Body of pancreas (tissue), 4 donors: Measurements from ENCODE around the gene DNAH5.

Experiments
- POLR2A ChIP-seq, 3 donors: fragments of 450-650 bp; IDR thresholded peaks; one replicate each; pipeline ENCODE4 v1.6.1; 2016; ENCODE audit warnings: antibody characterized with exemption in 3 of 3, mild to moderate bottlenecking in 2 of 3
- TF ChIP-seq, protein P1 (sequence below), 7 experiments: fragments of 450-650 bp in 4 of 7; fragments of 200-600 bp in 3 of 7; sonication (generic) in 3 of 7; IDR thresholded peaks; one replicate each; pipeline ENCODE4 v1.5.1; 2016 to 2019; ENCODE audit warnings: antibody characterized with exemption in 7 of 7

DNA sequence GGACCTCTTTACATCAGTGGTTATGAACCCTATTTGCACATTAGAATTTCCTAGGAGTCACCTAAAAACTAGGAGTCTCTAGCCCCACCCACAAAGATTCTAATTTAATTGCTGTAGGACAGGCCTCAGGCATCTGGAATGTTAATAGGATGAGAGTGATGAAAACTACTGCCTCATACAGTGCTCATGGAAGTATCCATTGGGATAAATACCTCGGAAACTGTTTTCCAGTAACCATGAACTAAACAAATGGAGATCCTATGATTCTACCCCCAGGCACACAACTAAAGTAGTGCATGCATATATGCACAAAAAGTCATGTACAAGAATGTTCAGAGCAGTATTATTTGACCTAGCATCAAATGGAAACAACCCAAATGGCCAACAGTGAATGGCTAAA, 286.3 kb downstream of the DNAH5 start:
- TF ChIP-seq, protein P1, sequence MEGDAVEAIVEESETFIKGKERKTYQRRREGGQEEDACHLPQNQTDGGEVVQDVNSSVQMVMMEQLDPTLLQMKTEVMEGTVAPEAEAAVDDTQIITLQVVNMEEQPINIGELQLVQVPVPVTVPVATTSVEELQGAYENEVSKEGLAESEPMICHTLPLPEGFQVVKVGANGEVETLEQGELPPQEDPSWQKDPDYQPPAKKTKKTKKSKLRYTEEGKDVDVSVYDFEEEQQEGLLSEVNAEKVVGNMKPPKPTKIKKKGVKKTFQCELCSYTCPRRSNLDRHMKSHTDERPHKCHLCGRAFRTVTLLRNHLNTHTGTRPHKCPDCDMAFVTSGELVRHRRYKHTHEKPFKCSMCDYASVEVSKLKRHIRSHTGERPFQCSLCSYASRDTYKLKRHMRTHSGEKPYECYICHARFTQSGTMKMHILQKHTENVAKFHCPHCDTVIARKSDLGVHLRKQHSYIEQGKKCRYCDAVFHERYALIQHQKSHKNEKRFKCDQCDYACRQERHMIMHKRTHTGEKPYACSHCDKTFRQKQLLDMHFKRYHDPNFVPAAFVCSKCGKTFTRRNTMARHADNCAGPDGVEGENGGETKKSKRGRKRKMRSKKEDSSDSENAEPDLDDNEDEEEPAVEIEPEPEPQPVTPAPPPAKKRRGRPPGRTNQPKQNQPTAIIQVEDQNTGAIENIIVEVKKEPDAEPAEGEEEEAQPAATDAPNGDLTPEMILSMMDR (IDR thresholded peaks at IDR 0.05), result no peak
- no peak for TF ChIP-seq POLR2A (IDR thresholded peaks at IDR 0.05)
